H7 (cell line): ENCODE results near the gene DOCK4. TPM values are rescaled to one million over a fixed set of nuclear protein-coding genes. Genes with fewer than 3 reads are reported as not detected.

Source experiments
- DNase-seq: peaks from one replicate; pipeline ENCODE4 v3.0.0; 2012
- H3K27me3 ChIP-seq: 2 replicates; pipeline ENCODE4 v1.6.0; 2011; ENCODE audit warnings: mild to moderate bottlenecking, low read length; ENCODE audit not compliant: control insufficient read depth, insufficient read depth
- H3K36me3 ChIP-seq: replicated peaks from 2 replicates; pipeline ENCODE4 v1.5.1; 2011; ENCODE audit warnings: low read length; ENCODE audit not compliant: control insufficient read depth, insufficient read depth
- H3K4me3 ChIP-seq: 2 replicates; pipeline ENCODE4 v1.5.1; 2011; ENCODE audit warnings: low read depth, mild to moderate bottlenecking, control low read depth, low read length, moderate library complexity; ENCODE audit not compliant: insufficient read depth
- total RNA-seq: library from RNA; depleted of rRNA; stranded (reverse); fragments of >200 nt; shearing (Covaris generic); gene quantifications from 2 replicates; pipeline ENCODE4 v1.2.3, GENCODE V29; 2014

DOCK4 gene
- total RNA-seq, 1 experiment from 2014 or later = 16.1 TPM

DNA sequence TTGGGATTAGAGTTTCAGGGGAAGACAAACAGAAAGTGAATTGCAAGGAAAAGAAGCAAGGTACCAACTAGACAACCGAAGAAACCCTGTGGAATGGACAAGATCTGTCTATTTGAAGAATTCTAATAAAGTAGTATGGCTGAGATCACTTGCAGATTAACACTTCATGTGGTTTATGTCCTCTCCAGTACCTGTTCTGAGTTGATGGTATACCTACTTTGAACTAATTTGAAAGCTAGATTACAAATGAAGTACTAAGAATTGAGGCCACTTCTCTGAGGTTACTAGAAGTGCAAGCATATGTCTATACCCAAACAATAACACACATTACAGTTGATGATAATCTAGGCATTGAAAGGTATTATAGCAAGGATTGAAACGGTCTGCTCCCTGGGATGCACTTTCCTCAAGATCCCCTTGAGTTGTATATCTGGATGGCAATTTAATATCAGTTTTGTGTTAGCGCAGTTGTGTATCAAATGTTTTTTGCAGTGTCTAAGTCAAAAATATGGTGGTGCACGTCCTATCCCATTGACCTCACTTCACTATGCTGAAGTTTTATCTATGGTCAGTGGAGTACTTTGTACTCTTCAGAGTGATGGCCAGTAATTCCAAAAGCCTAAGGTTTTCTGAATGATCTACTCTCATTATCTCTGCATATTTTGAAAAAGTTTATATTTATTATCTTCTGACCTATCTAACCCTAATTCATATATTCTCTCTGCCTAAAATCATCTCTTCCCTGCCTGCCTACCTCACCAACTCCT is 26.2 kb upstream of the DOCK4 start:
- no peaks in the 10 kb centered on the region for H3K27me3 ChIP-seq
- H3K36me3 ChIP-seq = no peaks in the 10 kb centered on the region
- DNase-seq = no peak
- H3K4me3 ChIP-seq = no peak overlapping the region

DNA sequence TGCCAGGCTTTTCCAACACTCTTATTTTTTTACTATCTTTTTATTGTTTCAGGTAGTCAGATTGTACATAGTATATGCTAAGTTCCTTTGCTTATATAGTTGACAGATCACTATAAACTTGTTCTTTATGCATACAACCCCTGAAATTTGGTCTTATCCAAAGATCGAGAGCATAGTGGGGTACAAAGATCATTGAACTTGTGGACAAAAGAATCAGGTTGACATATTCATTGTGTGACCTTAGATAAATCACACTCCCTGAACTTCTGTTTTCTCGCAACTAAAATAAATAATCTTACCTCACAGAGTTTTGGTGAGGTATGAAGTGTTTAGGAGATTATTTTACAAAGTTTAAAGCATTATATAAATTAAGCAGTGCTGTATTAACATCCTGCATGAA is 22.4 kb upstream of the DOCK4 start:
- no peaks in the 10 kb centered on the region for H3K27me3 ChIP-seq
- no peak for DNase-seq
- no peaks in the 10 kb centered on the region for H3K36me3 ChIP-seq
- no peak overlapping the region for H3K4me3 ChIP-seq

DNA sequence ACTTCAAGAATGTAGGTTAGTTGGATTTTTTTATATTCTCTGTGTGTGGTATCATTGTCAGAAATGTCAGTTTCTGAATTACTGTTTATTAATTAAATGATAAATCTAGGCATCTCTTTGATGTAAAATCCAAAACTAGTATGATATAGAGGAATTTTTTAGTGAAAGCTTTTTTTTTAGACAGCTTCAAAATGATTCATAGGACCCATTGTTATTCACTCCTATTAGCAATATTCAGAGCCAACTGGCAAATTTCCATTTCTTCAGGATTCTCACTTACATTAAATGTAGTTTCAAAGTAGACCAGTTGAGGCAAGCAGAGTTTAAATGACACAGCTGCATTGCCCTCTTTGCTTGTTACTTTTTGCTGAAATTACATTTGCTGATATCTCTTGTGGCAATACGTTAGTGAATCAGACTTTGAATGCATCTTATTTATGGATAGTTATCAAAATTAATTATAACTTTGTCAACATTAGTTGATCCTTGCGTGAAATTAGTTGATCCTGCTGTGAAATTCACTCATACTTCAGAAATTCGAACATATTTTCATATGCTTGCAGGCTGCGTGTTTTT is 20.6 kb upstream of the DOCK4 start:
- Histone ChIP-seq H3K36me3 (no peaks in the 10 kb centered on the region), H3K4me3 (no peak overlapping the region), H3K27me3 (no peaks in the 10 kb centered on the region)
- no peak for DNase-seq

DNA sequence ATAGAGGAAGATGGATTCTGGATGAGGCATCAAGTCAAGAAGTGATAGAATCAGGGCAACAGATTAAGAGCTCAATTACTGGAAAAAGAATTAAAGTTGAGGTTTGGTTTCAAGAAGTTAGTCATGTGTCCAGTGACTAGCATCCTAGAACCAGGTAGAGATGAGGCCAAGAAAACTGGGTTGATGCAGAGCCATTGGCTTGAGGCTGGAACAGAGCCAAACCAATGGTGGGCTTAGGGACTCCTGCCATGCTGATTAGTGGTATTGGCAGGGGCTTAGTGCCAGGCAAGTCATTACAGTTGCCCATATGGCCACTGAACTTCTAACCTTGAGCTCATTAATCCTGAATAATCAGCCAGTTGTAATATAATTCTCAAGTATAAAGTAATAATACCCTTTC is 18.8 kb upstream of the DOCK4 start:
- Histone ChIP-seq H3K36me3 (no peaks in the 10 kb centered on the region), H3K4me3 (no peak overlapping the region), H3K27me3 (no peaks in the 10 kb centered on the region)
- no peak for DNase-seq

DNA sequence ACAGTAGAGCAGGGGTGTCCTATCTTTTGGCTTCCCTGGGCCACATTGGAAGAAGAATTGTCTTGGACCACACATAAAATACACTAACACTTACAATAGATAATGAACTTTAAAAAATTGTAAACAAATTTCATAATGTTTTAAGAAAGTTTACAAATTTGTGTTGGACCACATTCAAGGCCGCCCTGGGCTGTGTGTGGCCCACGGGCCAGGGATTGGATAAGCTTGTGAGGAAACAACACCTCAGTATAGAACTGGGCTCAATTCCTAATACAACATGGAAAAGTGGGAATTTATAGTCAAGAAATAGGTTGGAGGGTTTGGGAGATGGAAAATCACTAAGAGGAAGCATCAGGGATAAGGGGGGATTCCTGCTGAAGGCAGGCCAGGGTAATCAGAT is 18.0 kb upstream of the DOCK4 start:
- Histone ChIP-seq H3K4me3 (no peak overlapping the region), H3K27me3 (no peaks in the 10 kb centered on the region), H3K36me3 (no peaks in the 10 kb centered on the region)
- no peak for DNase-seq

DNA sequence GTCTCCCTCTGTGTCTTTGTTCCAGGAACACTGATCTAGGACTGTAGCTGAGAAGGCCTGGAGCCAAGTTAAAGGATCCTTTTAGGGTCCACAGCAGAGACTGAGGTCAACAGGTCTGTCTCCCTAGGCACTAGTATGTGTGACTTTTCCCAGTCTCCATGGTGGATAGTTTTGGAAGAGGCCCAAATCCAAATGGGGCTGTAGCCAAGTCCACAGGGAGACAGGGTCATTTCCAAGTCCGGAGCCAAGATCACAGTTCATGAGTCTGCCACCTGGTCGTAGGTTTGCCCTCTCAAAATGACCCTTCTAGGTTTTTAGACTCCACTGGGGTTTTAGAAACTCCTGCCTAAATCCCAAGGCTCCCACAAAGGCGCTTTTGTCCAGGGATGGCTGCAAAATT is 17.1 kb upstream of the DOCK4 start:
- no peak for DNase-seq
- Histone ChIP-seq H3K36me3 (no peaks in the 10 kb centered on the region), H3K4me3 (no peak overlapping the region)

DNA sequence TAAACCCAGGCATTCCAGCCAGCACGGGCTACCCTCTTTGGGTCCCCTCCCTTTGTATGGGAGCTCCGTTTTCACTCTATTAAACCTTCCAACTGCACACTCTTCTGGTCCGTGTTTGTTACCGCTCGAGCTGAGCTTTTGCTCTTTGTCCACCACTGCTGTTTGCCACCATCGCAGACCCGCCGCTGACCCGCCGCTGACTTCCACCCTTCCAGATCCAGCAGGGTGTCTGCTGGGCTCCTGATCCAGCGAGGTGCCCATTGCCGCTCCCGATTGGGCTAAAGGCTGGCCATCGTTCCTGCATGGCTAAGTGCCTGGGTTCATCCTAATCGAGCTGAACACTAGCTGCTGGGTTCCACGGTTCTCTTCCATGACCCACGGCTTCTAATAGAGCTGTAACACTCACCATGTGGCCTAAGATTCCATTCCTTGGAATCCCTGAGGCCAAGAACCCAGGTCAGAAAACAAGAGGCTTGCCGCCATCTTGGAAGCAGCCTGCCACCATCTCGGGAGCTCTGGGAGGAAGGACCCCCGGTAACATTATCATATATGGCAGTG is 14.8 kb upstream of the DOCK4 start:
- Histone ChIP-seq H3K4me3 (no peak overlapping the region), H3K36me3 (no peaks in the 10 kb centered on the region), H3K27me3 (no peaks in the 10 kb centered on the region)
- DNase-seq = no peak

More for the DNA sequence above, 17.1 kb upstream of the DOCK4 start:
- no peaks in the 10 kb centered on the region for H3K27me3 ChIP-seq

DNA sequence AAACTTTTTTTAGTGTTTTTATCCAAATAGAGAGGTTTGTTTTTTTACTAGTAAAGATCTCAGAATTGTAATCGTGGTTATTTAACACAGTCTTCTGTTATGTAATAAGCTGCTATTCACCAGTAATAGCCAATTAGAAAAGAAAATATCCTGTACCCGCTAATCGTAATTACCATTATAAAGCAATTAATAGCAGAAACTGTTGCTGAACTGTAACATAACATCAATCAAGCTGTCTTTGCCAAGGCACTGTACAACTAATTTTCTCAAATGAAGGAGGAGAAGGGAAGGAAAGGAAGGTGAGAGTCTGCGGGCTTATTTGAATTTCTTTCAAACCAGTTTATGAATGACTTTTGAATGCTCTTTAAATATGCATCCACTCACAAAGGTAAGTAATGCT is 9.6 kb upstream of the DOCK4 start:
- no peak overlapping the region for H3K4me3 ChIP-seq
- no peak for DNase-seq
- no peaks in the 10 kb centered on the region for H3K36me3 ChIP-seq
- no peaks in the 10 kb centered on the region for H3K27me3 ChIP-seq

DNA sequence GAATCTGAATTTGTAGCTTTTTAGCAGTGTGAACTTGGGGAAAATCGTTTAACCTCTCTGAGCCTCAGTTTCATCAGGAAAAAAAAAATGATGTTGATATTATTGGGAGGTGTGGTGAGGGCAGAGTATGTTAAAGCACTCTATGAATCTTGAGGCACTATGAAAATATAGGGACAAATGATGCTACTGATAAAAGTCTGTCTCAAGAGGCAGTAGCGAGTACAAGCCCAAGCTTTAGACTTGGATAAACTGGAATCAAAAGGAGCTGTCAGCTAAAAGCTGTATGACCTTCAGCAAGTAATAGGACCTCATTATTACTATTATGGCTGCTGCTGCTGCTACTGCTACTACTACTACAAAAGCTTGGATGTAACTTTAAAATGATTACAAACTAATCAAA is 8.7 kb upstream of the DOCK4 start:
- Histone ChIP-seq H3K36me3 (no peaks in the 10 kb centered on the region), H3K27me3 (no peaks in the 10 kb centered on the region), H3K4me3 (no peak overlapping the region)
- DNase-seq = no peak

DNA sequence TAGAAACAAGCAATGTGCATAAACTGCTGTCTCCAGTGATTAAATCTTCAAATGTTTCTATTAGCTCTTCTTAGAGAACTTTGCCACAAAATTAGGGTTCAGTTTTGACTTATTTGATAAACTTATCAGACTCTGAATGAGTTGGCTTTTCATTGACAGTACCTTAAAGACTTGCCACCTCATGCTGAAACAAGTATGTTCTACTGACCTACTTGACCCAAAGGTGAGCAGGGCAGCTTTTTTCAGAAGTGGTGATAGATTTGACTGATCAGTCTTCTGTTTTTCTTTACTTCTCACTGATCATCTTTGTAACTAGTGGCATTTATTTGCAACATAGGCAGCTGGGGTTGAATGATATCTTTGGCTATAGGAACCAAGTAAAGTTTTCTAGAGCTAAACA is 8.1 kb upstream of the DOCK4 start:
- Histone ChIP-seq H3K27me3 (no peaks in the 10 kb centered on the region), H3K36me3 (no peaks in the 10 kb centered on the region), H3K4me3 (no peak overlapping the region)
- DNase-seq = no peak

DNA sequence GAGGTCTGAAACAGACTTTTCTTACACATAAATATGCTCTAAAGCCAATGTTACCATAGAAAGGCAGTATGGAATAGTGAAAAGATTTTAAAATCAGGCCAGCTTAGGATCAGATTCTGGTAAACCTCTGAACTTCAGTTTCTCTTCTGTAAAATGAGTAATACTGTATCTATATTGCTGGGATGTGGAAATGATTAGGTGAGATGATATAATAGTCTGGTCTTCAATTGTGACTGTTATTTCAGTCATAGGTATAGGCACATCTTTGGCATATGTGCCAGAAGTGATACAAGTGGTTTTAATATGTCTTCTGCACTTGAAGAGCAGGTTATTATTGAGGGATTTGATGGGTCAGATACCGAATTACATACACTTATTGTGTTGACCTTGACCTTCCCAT is 7.5 kb upstream of the DOCK4 start:
- Histone ChIP-seq H3K27me3 (no peaks in the 10 kb centered on the region), H3K4me3 (no peak overlapping the region), H3K36me3 (no peaks in the 10 kb centered on the region)
- DNase-seq = no peak

DNA sequence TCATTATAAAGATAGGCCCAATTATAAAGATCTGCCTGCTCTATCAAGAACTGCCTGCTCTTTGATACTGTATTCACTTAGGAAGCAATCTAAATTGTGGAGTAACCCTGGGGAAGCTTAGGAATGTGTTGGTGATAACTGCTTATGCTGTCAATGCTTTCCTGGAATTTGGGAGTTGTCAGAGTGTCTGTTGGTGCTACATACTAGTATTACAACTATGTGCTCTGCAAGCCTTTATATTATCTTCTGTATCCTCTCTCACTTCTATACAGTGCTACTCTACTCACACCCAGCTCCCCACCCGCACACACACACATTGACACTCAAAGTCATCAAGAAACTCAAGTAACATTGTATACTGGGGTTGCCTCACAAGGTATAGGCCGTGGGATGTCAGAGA is 6.4 kb upstream of the DOCK4 start:
- Histone ChIP-seq H3K27me3 (no peaks in the 10 kb centered on the region), H3K36me3 (no peaks in the 10 kb centered on the region), H3K4me3 (no peak overlapping the region)
- no peak for DNase-seq

DNA sequence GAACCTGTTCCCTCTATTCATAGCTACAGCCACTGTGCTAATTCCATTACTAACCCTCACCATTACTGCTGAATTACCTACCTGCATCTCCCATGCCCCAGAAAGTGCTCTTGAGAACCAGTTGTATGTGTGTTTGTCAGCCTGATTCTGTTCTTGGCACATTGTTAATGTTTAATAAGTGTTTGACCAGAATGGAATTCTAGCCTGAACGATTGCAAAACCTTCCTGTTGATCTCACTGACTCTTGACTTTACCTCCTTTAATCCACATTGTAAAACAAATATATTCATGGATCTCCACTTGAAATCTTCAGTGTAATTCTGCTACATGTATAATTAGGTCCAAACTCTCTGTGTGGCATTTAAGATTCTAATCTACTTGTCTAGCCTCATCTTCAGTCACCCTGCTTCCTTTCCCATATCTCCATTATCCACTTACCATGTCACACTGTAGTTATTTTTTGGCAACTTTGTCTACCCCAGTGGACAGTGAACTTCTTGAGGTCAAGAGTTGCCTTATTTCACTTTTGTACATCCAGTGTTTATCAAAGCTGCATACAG is 5.2 kb upstream of the DOCK4 start:
- Histone ChIP-seq H3K36me3 (no peaks in the 10 kb centered on the region), H3K27me3 (no peaks in the 10 kb centered on the region), H3K4me3 (no peak overlapping the region)
- no peak for DNase-seq

DNA sequence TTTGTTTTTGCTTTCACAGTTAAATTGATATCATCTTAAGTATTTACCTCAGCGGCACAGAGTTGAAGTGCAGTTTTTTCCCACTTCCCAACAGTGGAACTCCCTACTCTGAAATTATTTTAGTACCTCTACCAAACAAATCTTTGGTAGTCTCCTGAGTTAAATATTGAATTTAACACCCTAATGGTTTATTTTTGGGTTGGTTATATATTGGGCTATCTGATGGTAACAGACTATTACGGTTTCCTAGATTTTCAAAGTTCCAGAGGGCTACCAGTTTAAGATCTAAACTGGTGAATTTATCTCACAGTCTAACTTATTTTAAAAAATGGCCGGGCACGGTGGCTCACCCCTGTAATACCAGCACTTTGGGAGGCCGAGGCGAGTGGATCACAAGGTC is 1.6 kb upstream of the DOCK4 start:
- no peak for DNase-seq
- no peaks in the 10 kb centered on the region for H3K36me3 ChIP-seq
- H3K27me3 ChIP-seq = no peaks in the 10 kb centered on the region
- no peak overlapping the region for H3K4me3 ChIP-seq

DNA sequence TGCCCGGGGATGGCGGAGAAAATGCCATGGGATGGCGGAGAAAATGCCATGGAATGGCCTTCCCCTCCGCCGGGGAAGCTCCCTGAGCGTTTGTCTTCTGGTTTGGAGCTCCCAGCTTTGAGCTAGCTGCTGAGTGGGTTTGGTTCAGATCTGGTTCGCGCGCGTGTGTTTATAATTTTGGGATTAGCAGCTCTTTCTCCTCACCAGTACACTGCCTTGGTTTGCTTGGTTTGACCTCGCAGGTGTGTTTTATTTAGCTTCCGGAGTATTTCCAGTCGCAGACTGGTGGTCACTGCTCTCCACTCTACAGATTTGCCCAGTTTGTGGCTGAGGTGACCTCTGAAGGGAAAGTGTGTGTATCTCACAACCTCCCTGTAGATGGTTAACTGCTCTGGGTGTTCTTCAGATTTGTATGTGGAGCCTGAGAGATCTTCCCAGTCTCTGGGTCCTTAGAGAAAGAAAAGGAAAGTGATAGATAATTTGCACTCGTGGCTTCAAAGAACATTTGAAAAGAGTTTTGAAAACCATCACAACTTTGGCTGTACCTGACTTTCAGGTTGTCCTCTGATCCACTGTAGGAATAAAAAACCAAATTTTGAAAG is 893 bp upstream of the DOCK4 start:
- Histone ChIP-seq H3K4me3 (peak overlapping the region; percentile 92), H3K36me3 (no peaks in the 10 kb centered on the region)
- no peak for DNase-seq

More for the DNA sequence above, 893 bp upstream of the DOCK4 start:
- no peaks in the 10 kb centered on the region for H3K27me3 ChIP-seq
